ENCODE results near the gene GOLGA8R. TPM values are rescaled to one million over a fixed set of nuclear protein-coding genes. Genes with fewer than 3 reads are reported as not detected.
"Not testable (repeated sequence)": the region's sequence is repeated elsewhere in the genome, so short reads cannot be mapped to it uniquely, and the experiment has no call there.

The GOLGA8R gene, protein sequence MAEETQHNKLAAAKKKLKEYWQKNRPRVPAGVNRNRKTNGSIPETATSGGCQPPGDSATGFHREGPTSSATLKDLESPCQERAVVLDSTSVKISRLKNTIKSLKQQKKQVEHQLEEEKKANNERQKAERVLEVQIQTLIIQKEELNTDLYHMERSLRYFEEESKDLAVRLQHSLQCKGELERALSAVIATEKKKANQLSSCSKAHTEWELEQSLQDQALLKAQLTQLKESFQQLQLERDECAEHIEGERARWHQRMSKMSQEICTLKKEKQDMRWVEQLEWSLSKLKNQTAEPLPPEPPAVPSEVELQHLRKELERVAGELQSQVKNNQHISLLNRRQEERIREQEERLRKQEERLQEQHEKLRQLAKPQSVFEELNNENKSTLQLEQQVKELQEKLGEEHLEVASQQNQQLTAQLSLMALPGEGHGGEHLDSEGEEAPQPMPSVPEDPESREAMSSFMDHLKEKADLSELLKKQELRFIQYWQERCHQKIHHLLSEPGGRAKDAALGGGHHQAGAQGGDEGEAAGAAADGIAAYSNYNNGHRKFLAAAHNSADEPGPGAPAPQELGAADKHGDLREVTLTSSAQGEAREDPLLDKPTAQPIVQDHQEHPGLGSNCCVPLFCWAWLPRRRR
- total RNA-seq, result 1 to 10 TPM; 4.2 to 4.6 TPM
- under 1 TPM in 1 of 2 donors, not detected in 1; 0.06 TPM for polyA plus RNA-seq

DNA sequence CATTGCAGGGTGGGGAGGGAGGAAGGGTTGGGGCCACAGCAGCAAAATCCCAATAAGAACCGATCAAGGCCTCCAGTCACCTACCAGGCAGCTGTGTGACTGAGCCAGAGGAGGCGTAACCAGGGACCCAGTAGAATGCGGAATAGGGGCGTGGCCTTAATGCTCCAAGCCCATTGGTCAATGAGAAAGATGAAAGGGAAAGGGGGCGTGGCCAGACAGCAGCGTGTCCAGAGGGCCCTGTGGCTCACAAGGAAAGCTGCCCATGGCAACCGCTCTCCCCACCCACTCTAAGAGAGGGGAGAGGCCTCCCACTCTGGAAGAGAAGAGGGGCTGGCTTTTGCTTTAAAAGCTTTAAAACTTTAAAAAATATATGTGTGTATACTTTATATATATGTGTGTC is at the start of gene GOLGA8R:
GOLGA8R (minus strand) TSS at position 101 of the 400 bp plus-strand sequence; CDS start at position 3, 98 bp downstream.
- intact Hi-C loops (cut with micrococcal nuclease); H3K4me1 ChIP-seq (ENCODE audit: insufficient read depth, low read length); H3K9me3 Mint-ChIP-seq; POLR2A ChIA-PET (ENCODE audit: partially characterized antibody); H3K27me3 ChIP-seq (ENCODE audit: insufficient read depth, low read length); H3K4me3 ChIP-seq (ENCODE audit: low read length in 2 of 2); CTCF ChIA-PET (ENCODE audit: partially characterized antibody); DNase-seq; H3K27ac ChIP-seq (ENCODE audit: low read depth, low read length); H3K36me3 ChIP-seq (ENCODE audit: insufficient read depth, low read length); H3K27ac Mint-ChIP-seq; H3K4me3 Mint-ChIP-seq; H3K36me3 Mint-ChIP-seq; H3K27me3 Mint-ChIP-seq; H3K9me3 ChIP-seq (ENCODE audit: control insufficient read depth in 1 of 2, low read length in 2 of 2); H3K4me1 Mint-ChIP-seq: not testable (repeated sequence)

DNA sequence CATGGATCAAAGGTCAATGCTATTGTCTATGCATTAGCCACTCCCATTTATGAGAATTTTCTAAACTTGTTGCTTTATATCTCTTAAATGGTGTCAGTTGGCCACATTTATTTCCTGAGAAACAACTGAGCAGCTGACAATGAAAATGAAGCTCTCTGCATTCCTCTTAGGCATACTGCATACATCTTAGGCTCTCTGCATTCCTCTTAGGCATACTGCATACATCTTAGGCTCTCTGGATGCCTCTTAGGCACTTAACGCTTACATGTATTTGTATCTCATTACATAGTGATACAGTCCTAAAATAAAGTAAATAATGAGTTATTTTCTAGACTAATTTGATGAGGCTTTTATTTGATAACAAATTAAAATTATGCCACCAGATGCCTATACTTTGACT is 49.8 kb upstream of the GOLGA8R start:
- H3K27me3 Mint-ChIP-seq; H3K9me3 ChIP-seq (ENCODE audit: control insufficient read depth in 1 of 2, low read length in 2 of 2); H3K27ac ChIP-seq (ENCODE audit: low read depth, low read length); H3K4me3 Mint-ChIP-seq; CTCF ChIA-PET (ENCODE audit: partially characterized antibody); DNase-seq; H3K36me3 Mint-ChIP-seq; H3K4me1 ChIP-seq (ENCODE audit: insufficient read depth, low read length); H3K27ac Mint-ChIP-seq; H3K9me3 Mint-ChIP-seq; H3K27me3 ChIP-seq (ENCODE audit: insufficient read depth, low read length); POLR2A ChIA-PET (ENCODE audit: partially characterized antibody); H3K4me3 ChIP-seq (ENCODE audit: low read length in 2 of 2); H3K4me1 Mint-ChIP-seq; H3K36me3 ChIP-seq (ENCODE audit: insufficient read depth, low read length); intact Hi-C loops (cut with micrococcal nuclease): not testable (repeated sequence)

DNA sequence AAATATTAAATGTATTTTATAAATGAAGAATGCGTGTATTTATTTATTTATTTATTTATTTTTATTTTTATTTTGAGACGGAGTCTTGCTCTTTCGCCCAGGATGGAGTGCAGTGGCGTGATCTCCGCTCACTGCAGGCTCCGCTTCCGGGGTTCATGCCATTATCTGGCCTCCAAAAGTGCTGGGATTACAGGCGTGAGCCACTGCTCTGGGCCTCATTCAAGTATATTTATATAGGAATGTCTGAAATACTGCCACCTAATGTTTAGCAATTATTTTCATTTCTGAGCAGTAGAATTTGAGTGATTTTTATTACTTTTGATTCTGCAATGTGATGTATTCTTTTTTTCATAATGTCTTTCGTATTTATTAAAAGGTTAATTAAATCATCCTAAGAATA is 48.1 kb upstream of the GOLGA8R start:
- H3K4me3 ChIP-seq (ENCODE audit: low read length in 2 of 2); H3K27ac ChIP-seq (ENCODE audit: low read depth, low read length); H3K27ac Mint-ChIP-seq; H3K4me1 ChIP-seq (ENCODE audit: insufficient read depth, low read length); CTCF ChIA-PET (ENCODE audit: partially characterized antibody); H3K36me3 Mint-ChIP-seq; intact Hi-C loops (cut with micrococcal nuclease); POLR2A ChIA-PET (ENCODE audit: partially characterized antibody); H3K4me1 Mint-ChIP-seq; H3K36me3 ChIP-seq (ENCODE audit: insufficient read depth, low read length); H3K9me3 Mint-ChIP-seq; H3K4me3 Mint-ChIP-seq; DNase-seq; H3K27me3 Mint-ChIP-seq; H3K9me3 ChIP-seq (ENCODE audit: control insufficient read depth in 1 of 2, low read length in 2 of 2); H3K27me3 ChIP-seq (ENCODE audit: insufficient read depth, low read length): not testable (repeated sequence)

DNA sequence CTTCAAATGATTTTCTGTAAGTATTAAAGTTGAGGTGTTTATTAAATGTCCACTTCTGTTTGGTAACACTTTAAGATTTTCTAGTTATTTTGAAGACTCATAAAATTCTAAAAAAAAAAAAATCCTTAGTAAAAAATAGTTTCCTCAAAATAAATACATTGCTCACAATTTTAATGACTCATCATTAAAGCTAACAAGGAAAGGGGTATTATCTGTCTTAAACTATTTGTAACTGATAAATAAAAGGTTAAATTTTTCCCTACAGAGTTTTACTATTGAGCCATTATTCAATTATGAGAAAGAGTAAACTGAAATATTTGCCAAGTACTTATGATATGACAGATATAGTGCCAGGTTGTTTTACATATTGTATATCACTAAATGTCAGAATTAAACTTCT is 38.6 kb upstream of the GOLGA8R start:
- H3K27ac ChIP-seq (ENCODE audit: low read depth, low read length); H3K36me3 ChIP-seq (ENCODE audit: insufficient read depth, low read length); CTCF ChIA-PET (ENCODE audit: partially characterized antibody); H3K4me1 Mint-ChIP-seq; H3K4me3 Mint-ChIP-seq; DNase-seq; H3K36me3 Mint-ChIP-seq; H3K4me3 ChIP-seq (ENCODE audit: low read length in 2 of 2); H3K27ac Mint-ChIP-seq; H3K9me3 Mint-ChIP-seq; H3K27me3 ChIP-seq (ENCODE audit: insufficient read depth, low read length); H3K27me3 Mint-ChIP-seq; H3K9me3 ChIP-seq (ENCODE audit: control insufficient read depth in 1 of 2, low read length in 2 of 2); intact Hi-C loops (cut with micrococcal nuclease); POLR2A ChIA-PET (ENCODE audit: partially characterized antibody); H3K4me1 ChIP-seq (ENCODE audit: insufficient read depth, low read length): not testable (repeated sequence)

DNA sequence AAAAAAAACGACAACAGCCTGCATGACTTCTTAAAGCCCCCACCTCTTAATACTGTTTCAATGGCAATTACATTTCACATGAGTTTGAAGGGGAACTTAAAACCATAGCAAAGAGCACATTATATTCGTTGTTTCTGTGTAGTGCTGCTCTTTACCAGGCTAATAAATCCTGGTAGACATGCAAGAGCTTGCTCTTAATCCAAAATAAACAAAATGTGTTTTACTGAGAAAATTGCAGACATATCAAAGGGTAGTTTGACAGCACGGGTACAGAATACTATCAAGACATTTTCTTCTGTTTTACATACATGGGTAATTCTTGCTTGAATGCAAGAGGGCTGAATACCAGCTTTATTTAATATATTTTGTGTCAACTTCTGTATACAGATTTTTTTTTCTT is 24.3 kb upstream of the GOLGA8R start:
- H3K4me3 ChIP-seq (ENCODE audit: low read length in 2 of 2); H3K9me3 ChIP-seq (ENCODE audit: control insufficient read depth in 1 of 2, low read length in 2 of 2); H3K27me3 Mint-ChIP-seq; H3K4me1 Mint-ChIP-seq; H3K9me3 Mint-ChIP-seq; H3K36me3 Mint-ChIP-seq; H3K27ac Mint-ChIP-seq; H3K27me3 ChIP-seq (ENCODE audit: insufficient read depth, low read length); H3K4me1 ChIP-seq (ENCODE audit: insufficient read depth, low read length); intact Hi-C loops (cut with micrococcal nuclease); POLR2A ChIA-PET (ENCODE audit: partially characterized antibody); DNase-seq; H3K36me3 ChIP-seq (ENCODE audit: insufficient read depth, low read length); CTCF ChIA-PET (ENCODE audit: partially characterized antibody); H3K27ac ChIP-seq (ENCODE audit: low read depth, low read length); H3K4me3 Mint-ChIP-seq: not testable (repeated sequence)

DNA sequence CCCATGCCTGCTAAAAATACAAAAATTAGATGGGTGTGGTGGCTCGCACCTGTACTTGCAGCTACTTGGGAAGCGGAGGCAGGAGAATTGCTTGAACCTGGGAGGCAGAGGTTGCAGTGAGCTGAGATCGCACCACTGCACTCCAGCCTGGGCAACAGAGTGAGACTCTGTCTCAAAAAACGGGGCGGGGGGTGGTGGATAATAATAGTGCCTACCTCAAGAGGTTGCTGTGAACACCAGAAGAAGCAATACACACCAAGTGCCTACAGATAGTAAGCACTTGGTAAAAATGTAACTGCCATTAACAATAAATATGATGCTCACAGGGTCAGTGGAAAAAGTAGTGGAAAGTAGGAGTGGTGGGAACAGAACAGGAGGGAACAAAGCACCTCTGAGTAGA is 21.8 kb upstream of the GOLGA8R start:
- DNase-seq; H3K27ac ChIP-seq (ENCODE audit: low read depth, low read length); H3K4me3 Mint-ChIP-seq; H3K27me3 Mint-ChIP-seq; H3K27ac Mint-ChIP-seq; H3K36me3 Mint-ChIP-seq; H3K9me3 Mint-ChIP-seq; H3K9me3 ChIP-seq (ENCODE audit: control insufficient read depth in 1 of 2, low read length in 2 of 2); CTCF ChIA-PET (ENCODE audit: partially characterized antibody); H3K4me1 ChIP-seq (ENCODE audit: insufficient read depth, low read length); H3K27me3 ChIP-seq (ENCODE audit: insufficient read depth, low read length); intact Hi-C loops (cut with micrococcal nuclease); H3K4me1 Mint-ChIP-seq; H3K4me3 ChIP-seq (ENCODE audit: low read length in 2 of 2); H3K36me3 ChIP-seq (ENCODE audit: insufficient read depth, low read length); POLR2A ChIA-PET (ENCODE audit: partially characterized antibody): not testable (repeated sequence)

DNA sequence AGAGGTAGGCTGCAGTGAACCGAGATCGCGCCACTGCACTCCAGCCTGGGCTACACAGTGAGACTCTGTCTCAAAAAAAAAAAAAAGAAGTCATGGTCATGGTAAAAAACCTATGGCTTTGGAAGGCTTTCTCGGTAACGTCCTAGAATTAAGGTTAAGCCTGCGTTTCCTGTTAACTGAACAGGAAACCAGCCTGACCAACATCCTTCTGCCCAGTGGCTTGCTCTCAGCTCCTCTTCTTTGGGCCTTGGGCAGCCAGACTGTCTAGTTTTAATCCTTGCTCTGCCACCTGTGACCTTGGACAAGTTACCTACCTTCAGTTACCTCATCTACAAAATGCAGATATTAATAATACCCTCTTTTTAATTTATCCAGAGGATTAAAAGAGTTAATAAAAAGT is 6.7 kb upstream of the GOLGA8R start:
- H3K4me1 Mint-ChIP-seq; H3K4me3 ChIP-seq (ENCODE audit: low read length in 2 of 2); H3K9me3 ChIP-seq (ENCODE audit: control insufficient read depth in 1 of 2, low read length in 2 of 2); H3K27ac Mint-ChIP-seq; CTCF ChIA-PET (ENCODE audit: partially characterized antibody); DNase-seq; H3K27me3 ChIP-seq (ENCODE audit: insufficient read depth, low read length); H3K4me1 ChIP-seq (ENCODE audit: insufficient read depth, low read length); H3K36me3 Mint-ChIP-seq; H3K27me3 Mint-ChIP-seq; POLR2A ChIA-PET (ENCODE audit: partially characterized antibody); intact Hi-C loops (cut with micrococcal nuclease); H3K4me3 Mint-ChIP-seq; H3K27ac ChIP-seq (ENCODE audit: low read depth, low read length); H3K36me3 ChIP-seq (ENCODE audit: insufficient read depth, low read length); H3K9me3 Mint-ChIP-seq: not testable (repeated sequence)

DNA sequence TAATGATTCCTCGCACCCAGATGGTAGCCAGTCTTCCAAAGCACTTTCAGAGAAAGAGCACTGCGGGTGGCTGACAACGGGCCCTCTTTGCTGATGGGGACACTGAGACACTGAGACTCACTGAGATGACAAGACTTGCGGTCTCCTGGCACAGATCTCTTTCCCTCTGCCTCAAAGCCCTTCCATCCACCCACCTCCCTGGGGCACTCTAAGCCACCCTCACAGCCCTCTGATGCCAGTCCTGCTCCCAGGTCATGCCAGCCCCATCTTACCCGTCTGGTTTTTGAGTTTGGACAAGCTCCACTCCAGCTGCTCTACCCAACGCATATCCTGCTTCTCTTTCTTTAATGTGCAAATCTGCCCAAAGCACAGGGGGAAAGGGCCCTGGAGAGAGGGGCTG is 6.4 kb downstream of the GOLGA8R start:
- H3K9me3 ChIP-seq (ENCODE audit: control insufficient read depth in 1 of 2, low read length in 2 of 2); H3K4me1 ChIP-seq (ENCODE audit: insufficient read depth, low read length); H3K4me3 ChIP-seq (ENCODE audit: low read length in 2 of 2); H3K27me3 Mint-ChIP-seq; intact Hi-C loops (cut with micrococcal nuclease); POLR2A ChIA-PET (ENCODE audit: partially characterized antibody); H3K27me3 ChIP-seq (ENCODE audit: insufficient read depth, low read length); H3K9me3 Mint-ChIP-seq; H3K36me3 ChIP-seq (ENCODE audit: insufficient read depth, low read length); H3K36me3 Mint-ChIP-seq; CTCF ChIA-PET (ENCODE audit: partially characterized antibody); H3K27ac ChIP-seq (ENCODE audit: low read depth, low read length); H3K27ac Mint-ChIP-seq; H3K4me3 Mint-ChIP-seq; H3K4me1 Mint-ChIP-seq: not testable (repeated sequence)
- DNase-seq, result peak in 1 of 5 donors; percentile 1
